22Rv1 (cell line): ENCODE measurements around the gene PREP.

Experiments
- CTCF ChIP-seq: fragments of 450-650 bp; IDR thresholded peaks from 2 replicates; pipeline ENCODE4 v1.5.1; 2017; ENCODE audit warnings: mild to moderate bottlenecking
- ZFX ChIP-seq: fragments of 450-650 bp; IDR thresholded peaks from 2 replicates; pipeline ENCODE4 v1.6.1; 2017; ENCODE audit warnings: antibody characterized with exemption, borderline replicate concordance

- no peak for TF ChIP-seq ZFX
- no peak for TF ChIP-seq CTCF
These were observed 98.1 kb downstream of the PREP start for GRCh38 chr6:105304825-105305224.
